Activated CD4-positive, alpha-beta T cell treated with anti-CD3 and anti-CD28 coated beads, Interleukin-2, amount 10 ng/mL, durations not matched to agents 24 days and 14 days (primary cell): Measurements from ENCODE around the gene RGP1. TPM values are rescaled to one million over a fixed set of nuclear protein-coding genes. Genes with fewer than 3 reads are reported as not detected.

Experiments used
- DNase-seq: peaks from one replicate; pipeline ENCODE4 v3.0.0; 2022
- H3K27ac Mint-ChIP-seq: one replicate; pipeline ENCODE4 v1.8.0; 2022; ENCODE audit warnings: mild to moderate bottlenecking, mixed read lengths
- H3K27me3 Mint-ChIP-seq: one replicate; pipeline ENCODE4 v1.8.0; 2022; ENCODE audit warnings: mixed read lengths
- H3K36me3 Mint-ChIP-seq: one replicate; pipeline ENCODE4 v1.8.0; 2022; ENCODE audit warnings: low read depth, mild to moderate bottlenecking, mixed read lengths
- H3K4me1 Mint-ChIP-seq: one replicate; pipeline ENCODE4 v1.8.0; 2021; ENCODE audit warnings: mixed read lengths
- H3K4me3 Mint-ChIP-seq: one replicate; pipeline ENCODE4 v1.8.0; 2022; ENCODE audit warnings: mild to moderate bottlenecking, moderate library complexity, mixed read lengths
- H3K9me3 Mint-ChIP-seq: one replicate; pipeline ENCODE4 v1.8.0; 2021; ENCODE audit warnings: mixed read lengths
- intact Hi-C: fragments of 100-400 bp; cut with micrococcal nuclease; formaldehyde crosslinking; loops from one replicate; pipeline ENCODE4 v1.15.1; 2023
- total RNA-seq: library from RNA; stranded (reverse); gene quantifications from 2 replicates; pipeline ENCODE4 v1.2.3, GENCODE V29; 2022

Gene RGP1
- total RNA-seq, 1 donor from 2014 or later, result 16.3 TPM

DNA sequence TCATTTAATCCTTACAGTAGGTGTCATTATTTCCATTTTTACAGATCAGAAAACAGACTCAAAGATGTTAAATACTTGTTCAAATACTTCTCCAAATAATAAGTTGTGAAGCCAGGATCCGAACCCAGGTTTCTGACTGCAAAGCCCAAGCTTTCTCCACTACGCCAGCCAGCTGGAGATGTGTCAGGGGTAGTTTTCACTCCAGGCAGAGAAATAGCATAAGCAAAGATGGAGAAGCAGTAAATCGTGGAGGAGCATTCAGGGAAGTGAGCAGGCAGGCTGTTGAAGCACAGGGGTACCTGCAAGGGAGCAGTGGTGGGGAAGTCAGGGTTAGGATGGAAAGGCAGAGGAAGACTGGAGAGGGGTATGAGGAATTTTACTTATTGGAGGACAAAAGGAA, 20.0 kb upstream of the RGP1 start:
- DNase-seq, result peak; percentile 63
- H3K36me3 Mint-ChIP-seq, result peaks cover 23% of the 10 kb centered on the region
- intact Hi-C loops, result loop anchor here (2.0 kb wide), 1 partner anchor 32 kb away; no protein-coding TSS in a partner anchor

DNA sequence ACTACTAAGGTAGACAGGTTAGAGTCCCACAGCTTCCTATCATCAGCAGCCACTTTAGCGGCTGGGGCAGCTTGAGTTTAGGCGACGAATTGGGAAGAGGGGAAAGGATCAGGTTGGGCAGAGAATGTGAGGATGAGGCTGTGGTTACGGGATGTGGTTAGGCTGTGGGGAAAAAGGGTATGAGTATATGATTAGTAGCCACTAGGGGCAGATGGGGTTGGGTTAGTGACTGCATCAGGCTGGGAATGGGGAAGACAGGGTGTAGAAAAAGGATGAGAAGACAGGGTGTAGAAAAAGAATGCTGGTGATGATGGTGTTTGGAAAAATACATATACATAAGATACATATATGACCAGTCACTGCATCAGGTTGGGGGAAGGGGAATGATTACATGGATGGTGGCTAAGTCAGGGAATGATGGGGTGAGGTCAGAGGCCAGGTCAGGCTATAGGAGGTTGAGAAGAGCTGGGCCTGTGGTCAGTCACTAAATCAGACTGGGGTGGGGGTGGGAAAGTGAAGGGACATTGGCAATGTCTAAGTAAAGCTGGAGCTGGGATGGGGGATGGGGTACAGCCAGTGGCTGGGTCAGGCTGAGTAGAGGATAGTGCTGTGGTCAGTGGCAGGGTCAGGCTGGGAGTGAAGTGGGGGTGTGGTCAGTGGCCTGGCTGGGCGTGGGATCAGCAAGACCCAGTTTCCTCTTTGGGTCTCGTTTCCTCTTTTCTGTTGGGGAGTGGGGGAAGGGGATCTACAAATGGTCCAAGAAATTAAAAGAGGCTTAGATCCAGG, 19.2 kb upstream of the RGP1 start:
- Mint-ChIP-seq H3K9me3 (no peaks in the 10 kb centered on the region), H3K4me3 (no peak overlapping the region), H3K4me1 (peaks cover 20% of the 10 kb centered on the region), H3K27me3 (no peaks in the 10 kb centered on the region), H3K36me3 (peaks cover 18% of the 10 kb centered on the region), H3K27ac (peak overlapping the region; percentile 60)
- DNase-seq, result peak; percentile 78
- intact Hi-C loops, result loop anchor here (2.0 to 5.0 kb wide), 2 partner anchors 33 to 618 kb away; no protein-coding TSS in a partner anchor

More for the DNA sequence above, 20.0 kb upstream of the RGP1 start:
- no peak overlapping the region for H3K4me3 Mint-ChIP-seq
- peaks cover 19% of the 10 kb centered on the region for H3K4me1 Mint-ChIP-seq
- H3K9me3 Mint-ChIP-seq, result no peaks in the 10 kb centered on the region
- no peak overlapping the region for H3K27ac Mint-ChIP-seq
- no peaks in the 10 kb centered on the region for H3K27me3 Mint-ChIP-seq

- H3K4me3 Mint-ChIP-seq, result no peak overlapping the region
- no peaks in the 10 kb centered on the region for H3K9me3 Mint-ChIP-seq
- intact Hi-C loops, result loop anchor here (5.0 kb wide), 1 partner anchor 618 kb away; no protein-coding TSS in a partner anchor
- peaks cover 22% of the 10 kb centered on the region for H3K4me1 Mint-ChIP-seq
- peaks cover 22% of the 10 kb centered on the region for H3K36me3 Mint-ChIP-seq
- H3K27me3 Mint-ChIP-seq, result no peaks in the 10 kb centered on the region
- peak overlapping the region; percentile 60 for H3K27ac Mint-ChIP-seq
- no peak for DNase-seq
Measured at GRCh38 chr9:35730486-35730854, 18.6 kb upstream of the RGP1 start.

DNA sequence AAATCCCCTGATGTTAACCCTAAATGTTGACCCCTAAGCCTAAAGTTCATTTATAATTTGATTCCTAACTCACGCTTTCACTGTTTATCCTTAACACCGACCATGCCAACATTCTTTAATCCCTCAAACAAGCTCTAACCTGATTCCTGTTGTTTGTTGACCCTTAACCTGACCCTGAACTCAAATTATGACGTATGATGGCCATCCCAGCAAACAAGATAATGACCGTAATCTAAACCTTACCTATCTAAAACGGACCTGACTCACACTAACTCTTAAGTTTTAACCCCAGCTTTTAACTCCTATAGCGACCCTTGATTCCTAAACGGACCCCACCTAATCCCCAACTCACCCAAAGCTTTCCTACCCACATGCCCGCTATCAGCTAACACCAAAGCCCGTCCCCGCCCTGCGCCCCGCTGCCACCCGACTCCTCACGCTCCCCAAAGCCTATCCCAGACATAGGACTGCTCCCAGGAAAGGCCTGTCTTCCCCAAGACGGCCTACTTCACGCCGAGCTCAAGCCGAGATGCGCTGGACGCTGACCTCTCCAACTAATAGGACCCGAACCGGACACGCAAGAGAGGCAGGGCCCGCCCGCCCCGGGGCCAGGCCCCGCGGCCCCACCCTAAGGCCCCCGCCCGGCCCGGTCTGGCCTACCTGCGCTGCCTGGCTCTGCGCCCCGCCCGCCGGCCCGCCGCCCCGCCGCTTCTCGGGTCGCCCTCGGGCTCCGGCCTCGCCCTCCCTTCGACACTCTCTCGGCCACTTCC, 17.5 kb upstream of the RGP1 start:
- Mint-ChIP-seq H3K9me3 (no peaks in the 10 kb centered on the region), H3K4me1 (peaks cover 22% of the 10 kb centered on the region), H3K27me3 (no peaks in the 10 kb centered on the region), H3K36me3 (peaks cover 20% of the 10 kb centered on the region), H3K4me3 (no peak overlapping the region), H3K27ac (peak overlapping the region; percentile 92)
- intact Hi-C loops, result loop anchor here (1.0 to 5.0 kb wide), 7 partner anchors 17 to 619 kb away; partner anchors contain the start of genes CCDC107, HINT2 and RMRP
- no peak for DNase-seq

DNA sequence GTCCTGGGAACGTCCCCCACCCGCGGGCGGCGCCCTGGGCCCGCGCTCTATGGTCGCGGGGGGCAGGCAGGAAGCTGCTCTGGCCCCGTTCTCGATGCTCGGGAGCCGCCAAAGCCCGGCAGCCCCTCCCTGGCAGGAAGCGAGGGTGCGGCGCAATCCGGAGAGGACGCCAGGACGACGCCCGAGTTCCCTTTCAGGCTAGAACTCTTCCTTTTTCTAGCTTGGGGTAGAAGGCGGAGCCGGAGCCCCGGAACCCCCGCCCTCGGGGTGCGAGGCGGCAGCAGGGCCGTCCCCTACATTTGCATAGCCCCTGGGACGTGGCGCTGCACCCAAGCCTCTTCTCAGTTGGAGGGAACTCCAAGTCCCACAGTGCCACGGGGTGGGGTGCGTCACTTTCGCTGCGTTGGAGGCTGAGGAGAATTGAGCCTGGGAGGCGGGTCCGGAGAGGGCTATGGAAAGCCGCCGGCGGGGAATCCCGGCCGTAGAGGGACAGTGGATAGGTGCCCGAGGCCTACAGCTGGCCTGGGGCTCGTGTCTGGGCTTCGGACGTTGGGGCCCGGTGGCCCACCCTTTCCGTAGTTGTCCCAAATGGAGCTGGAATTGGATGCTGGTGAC, 16.8 kb upstream of the RGP1 start, which contains the start of the genes CREB3 and TLN1:
CREB3 (plus strand) TSS at position 482 of the 615 bp plus-strand sequence; CDS start at position 589, 107 bp downstream.
TLN1 (minus strand) TSS at position 11 of the 615 bp plus-strand sequence. CDS start 6,501 bp downstream, outside the sequence.
- Mint-ChIP-seq H3K27ac (peak within 1 kb of the TSS; percentile 92), H3K9me3 (no peaks in the 10 kb centered on the region), H3K36me3 (peaks cover 16% of the 10 kb centered on the region), H3K4me1 (peaks cover 22% of the 10 kb centered on the region), H3K4me3 (no peak within 1 kb of the TSS), H3K27me3 (no peaks in the 10 kb centered on the region)
- intact Hi-C loops, result loop anchor here (1.0 to 5.0 kb wide), 7 partner anchors 16 to 620 kb away; partner anchors contain the start of genes CCDC107, HINT2 and RMRP
- DNase-seq, result peak; percentile 99

DNA sequence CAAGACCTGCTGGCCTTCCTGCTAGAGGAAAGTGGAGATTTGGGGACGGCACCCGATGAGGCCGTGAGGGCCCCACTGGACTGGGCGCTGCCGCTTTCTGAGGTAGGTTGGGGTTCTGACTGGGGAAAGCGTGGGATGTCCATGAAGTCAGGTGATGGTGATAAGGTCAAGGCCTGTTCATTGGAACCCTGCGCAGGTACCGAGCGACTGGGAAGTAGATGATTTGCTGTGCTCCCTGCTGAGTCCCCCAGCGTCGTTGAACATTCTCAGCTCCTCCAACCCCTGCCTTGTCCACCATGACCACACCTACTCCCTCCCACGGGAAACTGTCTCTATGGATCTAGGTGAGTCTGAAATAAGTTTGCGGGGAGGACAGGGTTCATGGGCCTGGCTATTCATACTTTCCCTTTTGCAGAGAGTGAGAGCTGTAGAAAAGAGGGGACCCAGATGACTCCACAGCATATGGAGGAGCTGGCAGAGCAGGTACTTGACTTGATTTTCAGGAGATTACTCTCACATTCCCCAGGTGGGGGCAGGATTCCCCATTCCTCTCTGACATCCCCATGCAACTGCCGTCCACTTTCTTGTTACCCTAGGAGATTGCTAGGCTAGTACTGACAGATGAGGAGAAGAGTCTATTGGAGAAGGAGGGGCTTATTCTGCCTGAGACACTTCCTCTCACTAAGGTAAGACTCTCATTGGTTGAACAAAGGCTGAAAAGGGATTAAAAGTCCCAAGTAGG, 16.1 kb upstream of the RGP1 start:
- Mint-ChIP-seq H3K9me3 (no peaks in the 10 kb centered on the region), H3K27me3 (no peaks in the 10 kb centered on the region), H3K36me3 (peaks cover 23% of the 10 kb centered on the region), H3K4me3 (no peak overlapping the region), H3K4me1 (peaks cover 22% of the 10 kb centered on the region), H3K27ac (peak overlapping the region; percentile 92)
- DNase-seq, result peak; percentile 74
- intact Hi-C loops, result loop anchor here (1.0 to 5.0 kb wide), 7 partner anchors 15 to 621 kb away; partner anchors contain the start of genes CCDC107, HINT2 and RMRP

DNA sequence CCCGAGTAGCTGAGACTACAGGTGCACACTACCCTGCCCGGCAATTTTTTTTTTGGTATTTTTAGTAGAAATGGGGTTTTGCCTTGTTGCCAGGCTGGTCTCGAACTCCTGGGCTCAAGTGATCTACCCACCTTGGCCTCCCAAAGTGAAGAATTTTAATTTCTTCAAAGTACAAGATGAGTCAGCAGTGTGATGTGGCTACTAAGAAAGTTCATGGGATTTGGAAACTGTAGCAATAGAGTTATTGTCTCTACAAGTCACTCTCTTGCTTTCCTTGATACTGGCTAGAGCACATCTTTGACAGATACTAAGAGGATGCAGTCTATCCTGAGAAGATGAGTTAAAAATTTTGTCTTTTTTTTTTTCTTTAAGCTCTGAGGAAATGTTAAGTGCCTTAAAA, 15.0 kb upstream of the RGP1 start:
- Mint-ChIP-seq H3K4me3 (peak overlapping the region; percentile 36), H3K27ac (peak overlapping the region; percentile 18), H3K36me3 (peaks cover 33% of the 10 kb centered on the region)

GRCh38 chr9:35736201-35736633, 12.9 kb upstream of the RGP1 start:
- H3K27me3 Mint-ChIP-seq, result no peaks in the 10 kb centered on the region
- intact Hi-C loops, result loop anchor here (1.0 kb wide), 2 partner anchors 20 to 145 kb away; no protein-coding TSS in a partner anchor
- peaks cover 38% of the 10 kb centered on the region for H3K36me3 Mint-ChIP-seq
- DNase-seq, result peak; percentile 92
- H3K9me3 Mint-ChIP-seq, result no peaks in the 10 kb centered on the region
- no peak overlapping the region for H3K27ac Mint-ChIP-seq
- H3K4me1 Mint-ChIP-seq, result peaks cover 20% of the 10 kb centered on the region
- H3K4me3 Mint-ChIP-seq, result no peak overlapping the region

More for the DNA sequence above, 15.0 kb upstream of the RGP1 start:
- Mint-ChIP-seq H3K27me3 (no peaks in the 10 kb centered on the region), H3K9me3 (no peaks in the 10 kb centered on the region), H3K4me1 (peaks cover 22% of the 10 kb centered on the region)
- no peak for DNase-seq
- intact Hi-C loops, result loop anchor here (5.0 kb wide), 1 partner anchor 622 kb away; no protein-coding TSS in a partner anchor

DNA sequence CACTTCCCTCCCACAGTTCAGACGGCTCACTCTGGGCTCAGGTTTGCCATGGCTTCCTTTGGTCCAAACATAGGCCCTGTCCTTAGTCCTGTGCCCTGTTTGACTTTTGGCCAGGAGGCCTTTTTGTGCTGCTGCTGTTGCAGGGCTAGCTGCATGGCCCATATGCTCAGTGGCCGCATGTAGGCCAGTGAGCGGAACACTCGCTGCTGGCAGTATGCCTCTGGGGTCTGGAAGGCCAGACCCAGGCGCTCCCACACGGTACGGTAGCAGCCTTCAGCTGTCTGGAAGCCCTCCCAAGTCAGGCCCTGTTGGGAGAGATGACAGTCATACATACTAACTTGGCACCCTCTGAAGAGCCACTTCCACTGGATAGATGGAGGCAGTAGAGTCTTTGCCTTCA, 11.9 kb upstream of the RGP1 start:
- DNase-seq, result no peak
- H3K4me1 Mint-ChIP-seq, result peaks cover 25% of the 10 kb centered on the region
- H3K27me3 Mint-ChIP-seq, result no peaks in the 10 kb centered on the region
- no peaks in the 10 kb centered on the region for H3K9me3 Mint-ChIP-seq
- no peak overlapping the region for H3K4me3 Mint-ChIP-seq
- peaks cover 42% of the 10 kb centered on the region for H3K36me3 Mint-ChIP-seq
- intact Hi-C loops, result no loop called here
- H3K27ac Mint-ChIP-seq, result no peak overlapping the region

DNA sequence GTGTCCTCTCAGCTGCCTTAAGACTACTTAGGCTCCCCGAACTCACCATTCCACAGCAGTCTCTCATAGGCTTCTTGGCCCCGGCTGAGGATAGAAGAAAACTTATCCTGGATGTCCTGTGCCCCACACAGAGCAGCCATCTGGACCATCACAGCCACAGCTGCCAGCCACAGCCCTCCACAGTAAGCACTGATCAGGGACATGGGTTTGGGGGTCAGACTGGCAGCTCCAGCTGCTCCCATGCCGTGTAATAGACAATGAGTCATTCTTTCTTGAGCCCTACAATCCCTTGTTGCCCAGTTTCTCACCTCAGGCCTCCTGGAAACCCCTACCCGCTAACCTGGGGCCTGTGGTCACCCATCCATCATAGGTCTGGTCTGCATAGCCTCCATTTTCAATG, 10.9 kb upstream of the RGP1 start:
- intact Hi-C loops, result no loop called here
- DNase-seq, result no peak
- H3K36me3 Mint-ChIP-seq, result peaks cover 47% of the 10 kb centered on the region
- H3K9me3 Mint-ChIP-seq, result no peaks in the 10 kb centered on the region
- no peaks in the 10 kb centered on the region for H3K27me3 Mint-ChIP-seq
- no peak overlapping the region for H3K27ac Mint-ChIP-seq
- H3K4me3 Mint-ChIP-seq, result no peak overlapping the region
- H3K4me1 Mint-ChIP-seq, result peaks cover 26% of the 10 kb centered on the region

DNA sequence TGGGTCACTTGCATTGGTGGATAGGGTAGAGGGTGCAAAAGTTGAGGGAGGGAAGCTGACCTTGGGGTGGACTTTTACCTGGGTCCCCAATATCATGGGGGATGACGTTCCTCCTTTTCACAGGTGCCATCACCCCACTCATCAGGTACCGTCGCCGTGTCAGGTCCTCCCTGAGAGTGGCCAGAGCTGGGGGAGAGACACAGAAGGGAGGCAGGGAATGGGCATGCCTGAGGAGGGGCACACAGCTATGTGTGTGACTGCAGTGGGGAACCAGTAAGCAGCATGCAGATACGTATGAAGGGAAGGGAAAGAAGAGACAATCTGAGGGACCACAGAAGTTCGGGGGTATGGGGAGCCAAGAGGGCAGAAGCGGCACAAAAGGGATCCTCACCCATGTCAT, 10.2 kb upstream of the RGP1 start:
- H3K27ac Mint-ChIP-seq, result no peak overlapping the region
- H3K4me1 Mint-ChIP-seq, result peaks cover 26% of the 10 kb centered on the region
- H3K9me3 Mint-ChIP-seq, result no peaks in the 10 kb centered on the region
- intact Hi-C loops, result no loop called here
- peaks cover 52% of the 10 kb centered on the region for H3K36me3 Mint-ChIP-seq
- no peaks in the 10 kb centered on the region for H3K27me3 Mint-ChIP-seq
- H3K4me3 Mint-ChIP-seq, result no peak overlapping the region
- no peak for DNase-seq

DNA sequence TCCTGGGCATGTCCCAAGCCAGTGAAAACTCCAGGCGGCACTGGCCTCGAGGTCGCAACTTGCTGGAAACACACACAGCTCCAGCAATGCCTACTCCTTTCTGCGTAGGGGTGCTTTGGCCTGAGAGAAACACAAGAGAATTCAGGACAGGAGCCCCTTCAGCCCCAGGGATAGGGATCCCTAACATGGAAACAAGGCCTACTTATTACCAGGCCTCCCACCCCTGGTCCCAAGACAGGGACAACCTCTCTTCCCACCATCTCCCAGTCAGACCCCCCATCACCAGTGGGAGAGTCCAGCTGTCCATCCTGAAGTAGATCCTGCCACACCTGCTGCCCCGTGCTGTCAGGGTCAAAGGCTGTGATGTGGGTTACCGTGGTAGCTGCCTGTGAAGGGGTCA, 8.8 kb upstream of the RGP1 start:
- H3K27ac Mint-ChIP-seq, result no peak overlapping the region
- DNase-seq, result no peak

GRCh38 chr9:35741740-35742139, 7.3 kb upstream of the RGP1 start:
- no peak for DNase-seq
- intact Hi-C loops, result no loop called here
- Mint-ChIP-seq H3K9me3 (no peaks in the 10 kb centered on the region), H3K27ac (peak overlapping the region; percentile 21), H3K4me3 (no peak overlapping the region), H3K27me3 (no peaks in the 10 kb centered on the region), H3K36me3 (peaks cover 53% of the 10 kb centered on the region), H3K4me1 (peaks cover 28% of the 10 kb centered on the region)

More for the DNA sequence above, 8.8 kb upstream of the RGP1 start:
- H3K4me3 Mint-ChIP-seq, result no peak overlapping the region
- no peaks in the 10 kb centered on the region for H3K9me3 Mint-ChIP-seq
- H3K4me1 Mint-ChIP-seq, result peaks cover 23% of the 10 kb centered on the region
- intact Hi-C loops, result no loop called here
- peaks cover 51% of the 10 kb centered on the region for H3K36me3 Mint-ChIP-seq
- H3K27me3 Mint-ChIP-seq, result no peaks in the 10 kb centered on the region
